GM18519 (cell line): ENCODE measurements around the gene COA5.

ENCODE experiments used
- ATAC-seq: cut with Tn5 transposase; IDR thresholded peaks from one replicate; pipeline ENCODE4 v1.9.1; 2021; ENCODE audit warnings: mild to moderate bottlenecking, moderate library complexity; ENCODE audit not compliant: unreplicated experiment, low FRiP score

COA5 gene

GRCh38 chr2:98573426-98573825 lies 34.9 kb downstream of the COA5 start:
- no peak for ATAC-seq

GRCh38 chr2:98572676-98573075 lies 35.6 kb downstream of the COA5 start:
- ATAC-seq, result no peak

- ATAC-seq, result no peak
These were observed 36.1 kb downstream of the COA5 start for GRCh38 chr2:98572211-98572610.

- no peak for ATAC-seq
These were observed 36.5 kb downstream of the COA5 start for GRCh38 chr2:98571796-98572195.

- no peak for ATAC-seq
These were observed 37.1 kb downstream of the COA5 start for GRCh38 chr2:98571121-98571701.

- ATAC-seq, result no peak
These were observed 38.0 kb downstream of the COA5 start for GRCh38 chr2:98570356-98570755.

GRCh38 chr2:98569915-98570314 lies 38.4 kb downstream of the COA5 start:
- no peak for ATAC-seq

GRCh38 chr2:98569197-98569793 lies 39.0 kb downstream of the COA5 start:
- no peak for ATAC-seq

- no peak for ATAC-seq
These were observed 40.0 kb downstream of the COA5 start for GRCh38 chr2:98568161-98568956.

GRCh38 chr2:98565941-98566340 lies 42.4 kb downstream of the COA5 start:
- ATAC-seq, result no peak

- ATAC-seq, result no peak
These were observed 42.9 kb downstream of the COA5 start for GRCh38 chr2:98565286-98565860.

GRCh38 chr2:98564541-98565132 lies 43.7 kb downstream of the COA5 start:
- no peak for ATAC-seq

- no peak for ATAC-seq
These were observed 44.9 kb downstream of the COA5 start for GRCh38 chr2:98563394-98563793.

- no peak for ATAC-seq
These were observed 46.2 kb downstream of the COA5 start for GRCh38 chr2:98561902-98562695.

- ATAC-seq, result no peak
These were observed 47.3 kb downstream of the COA5 start for GRCh38 chr2:98561018-98561417.

GRCh38 chr2:98560256-98560771 lies 48.0 kb downstream of the COA5 start:
- ATAC-seq, result no peak

GRCh38 chr2:98559581-98559980 lies 48.7 kb downstream of the COA5 start:
- no peak for ATAC-seq

- no peak for ATAC-seq
These were observed 49.3 kb downstream of the COA5 start for GRCh38 chr2:98558852-98559530.

GRCh38 chr2:98556344-98557033 lies 51.8 kb downstream of the COA5 start:
- peak; percentile 81 for ATAC-seq
